Astrocyte (in vitro differentiated cells and primary cell): ENCODE measurements around the gene SLCO4A1.

ENCODE experiments used
- EZH2 ChIP-seq: IDR thresholded peaks from 2 replicates; pipeline ENCODE4 v1.6.1; 2012; ENCODE audit warnings: mild to moderate bottlenecking, low read length, inconsistent platforms; ENCODE audit not compliant: insufficient read depth
- TF ChIP-seq, protein P1 (sequence below): IDR thresholded peaks from 2 replicates; pipeline ENCODE4 v1.5.1; 2011; ENCODE audit warnings: low read depth, mild to moderate bottlenecking, inconsistent platforms, low read length, moderate library complexity; ENCODE audit not compliant: insufficient read depth

DNA sequence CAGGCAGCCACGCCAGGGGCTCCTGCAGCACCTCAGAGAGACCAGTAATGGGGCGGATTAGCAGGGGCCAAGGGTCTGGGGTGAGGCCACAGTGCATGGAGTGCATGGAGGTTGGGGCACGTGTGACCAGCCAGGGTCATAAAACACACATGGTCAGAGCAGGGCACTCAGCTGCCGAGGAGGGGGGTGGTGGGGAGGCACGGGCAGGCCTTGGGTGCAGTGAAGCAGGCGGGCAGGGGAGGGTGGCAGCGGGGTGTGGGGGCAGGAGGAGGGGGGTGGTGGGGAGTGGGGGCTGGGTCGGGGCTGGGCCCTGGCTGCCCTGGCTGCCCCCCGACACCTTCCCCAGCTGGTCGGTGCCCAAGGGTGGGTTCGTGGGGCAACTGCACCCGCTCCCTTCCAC, 42.7 kb downstream of the SLCO4A1 start:
- TF ChIP-seq, protein P1, sequence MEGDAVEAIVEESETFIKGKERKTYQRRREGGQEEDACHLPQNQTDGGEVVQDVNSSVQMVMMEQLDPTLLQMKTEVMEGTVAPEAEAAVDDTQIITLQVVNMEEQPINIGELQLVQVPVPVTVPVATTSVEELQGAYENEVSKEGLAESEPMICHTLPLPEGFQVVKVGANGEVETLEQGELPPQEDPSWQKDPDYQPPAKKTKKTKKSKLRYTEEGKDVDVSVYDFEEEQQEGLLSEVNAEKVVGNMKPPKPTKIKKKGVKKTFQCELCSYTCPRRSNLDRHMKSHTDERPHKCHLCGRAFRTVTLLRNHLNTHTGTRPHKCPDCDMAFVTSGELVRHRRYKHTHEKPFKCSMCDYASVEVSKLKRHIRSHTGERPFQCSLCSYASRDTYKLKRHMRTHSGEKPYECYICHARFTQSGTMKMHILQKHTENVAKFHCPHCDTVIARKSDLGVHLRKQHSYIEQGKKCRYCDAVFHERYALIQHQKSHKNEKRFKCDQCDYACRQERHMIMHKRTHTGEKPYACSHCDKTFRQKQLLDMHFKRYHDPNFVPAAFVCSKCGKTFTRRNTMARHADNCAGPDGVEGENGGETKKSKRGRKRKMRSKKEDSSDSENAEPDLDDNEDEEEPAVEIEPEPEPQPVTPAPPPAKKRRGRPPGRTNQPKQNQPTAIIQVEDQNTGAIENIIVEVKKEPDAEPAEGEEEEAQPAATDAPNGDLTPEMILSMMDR: no peak
- TF ChIP-seq EZH2: no peak
